ENCODE results near the gene ASMTL. TPM values are rescaled to one million over a fixed set of nuclear protein-coding genes. Genes with fewer than 3 reads are reported as not detected.

ASMTL gene
- total and polyA plus RNA-seq, 2 experiments from 2014 or later: 53.7 to 61.2 TPM

DNA sequence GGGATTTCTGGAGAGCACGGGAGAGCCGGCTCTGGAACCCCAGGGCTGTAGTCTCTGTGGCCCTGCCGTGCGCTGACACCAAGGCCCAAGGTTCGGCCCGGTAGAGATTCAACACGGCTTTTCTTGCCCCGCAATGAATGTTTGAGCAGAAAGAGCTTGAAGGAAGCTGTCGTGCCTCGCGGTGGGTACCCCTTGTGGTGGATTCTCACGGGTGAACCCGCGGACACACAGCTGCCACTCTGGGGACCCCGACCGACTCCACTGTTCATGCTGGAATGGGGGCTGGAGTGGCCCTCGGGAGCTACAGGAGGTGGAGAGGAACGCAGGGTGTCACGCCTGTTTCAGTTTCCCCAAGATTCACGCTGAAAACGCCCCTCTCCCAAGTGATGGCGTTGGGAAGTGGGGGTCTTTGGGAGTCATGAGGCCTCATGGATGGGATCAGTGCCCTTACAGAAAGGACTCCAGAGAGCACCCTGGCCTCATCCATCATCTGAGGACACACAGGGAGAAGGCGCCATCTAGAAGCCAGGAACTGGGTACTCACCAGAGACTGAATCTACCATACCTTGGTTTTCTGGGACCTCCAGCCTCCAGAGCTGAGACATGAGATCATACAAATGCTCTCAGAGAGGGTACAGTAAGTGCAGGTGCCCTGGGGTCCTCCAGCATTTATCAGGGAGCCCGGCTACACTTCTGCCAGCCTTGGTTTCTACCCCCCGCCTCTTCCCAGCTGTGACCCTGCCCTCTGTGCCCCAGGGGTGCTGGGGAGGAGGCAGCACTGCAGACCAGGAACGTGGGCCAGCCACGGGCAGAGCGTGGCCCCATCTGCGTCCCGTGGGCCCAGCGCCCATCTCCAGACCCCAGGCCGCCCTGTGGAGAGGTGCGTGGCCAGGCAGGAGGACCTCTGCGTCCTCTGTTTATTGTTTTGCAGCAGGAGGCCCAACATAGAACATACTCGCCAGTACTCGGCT lies 67.2 kb downstream of the ASMTL start:
- TF ChIP-seq, protein P1, sequence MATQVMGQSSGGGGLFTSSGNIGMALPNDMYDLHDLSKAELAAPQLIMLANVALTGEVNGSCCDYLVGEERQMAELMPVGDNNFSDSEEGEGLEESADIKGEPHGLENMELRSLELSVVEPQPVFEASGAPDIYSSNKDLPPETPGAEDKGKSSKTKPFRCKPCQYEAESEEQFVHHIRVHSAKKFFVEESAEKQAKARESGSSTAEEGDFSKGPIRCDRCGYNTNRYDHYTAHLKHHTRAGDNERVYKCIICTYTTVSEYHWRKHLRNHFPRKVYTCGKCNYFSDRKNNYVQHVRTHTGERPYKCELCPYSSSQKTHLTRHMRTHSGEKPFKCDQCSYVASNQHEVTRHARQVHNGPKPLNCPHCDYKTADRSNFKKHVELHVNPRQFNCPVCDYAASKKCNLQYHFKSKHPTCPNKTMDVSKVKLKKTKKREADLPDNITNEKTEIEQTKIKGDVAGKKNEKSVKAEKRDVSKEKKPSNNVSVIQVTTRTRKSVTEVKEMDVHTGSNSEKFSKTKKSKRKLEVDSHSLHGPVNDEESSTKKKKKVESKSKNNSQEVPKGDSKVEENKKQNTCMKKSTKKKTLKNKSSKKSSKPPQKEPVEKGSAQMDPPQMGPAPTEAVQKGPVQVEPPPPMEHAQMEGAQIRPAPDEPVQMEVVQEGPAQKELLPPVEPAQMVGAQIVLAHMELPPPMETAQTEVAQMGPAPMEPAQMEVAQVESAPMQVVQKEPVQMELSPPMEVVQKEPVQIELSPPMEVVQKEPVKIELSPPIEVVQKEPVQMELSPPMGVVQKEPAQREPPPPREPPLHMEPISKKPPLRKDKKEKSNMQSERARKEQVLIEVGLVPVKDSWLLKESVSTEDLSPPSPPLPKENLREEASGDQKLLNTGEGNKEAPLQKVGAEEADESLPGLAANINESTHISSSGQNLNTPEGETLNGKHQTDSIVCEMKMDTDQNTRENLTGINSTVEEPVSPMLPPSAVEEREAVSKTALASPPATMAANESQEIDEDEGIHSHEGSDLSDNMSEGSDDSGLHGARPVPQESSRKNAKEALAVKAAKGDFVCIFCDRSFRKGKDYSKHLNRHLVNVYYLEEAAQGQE (IDR thresholded peaks at IDR 0.05; ENCODE audit: unreplicated experiment): no peak
- peak; percentile 35; the same call in 1 of the 2 replicates for TF ChIP-seq POLR2AphosphoS5 (IDR thresholded peaks at IDR 0.05; ENCODE audit: low read depth)
- TF ChIP-seq, protein P2, sequence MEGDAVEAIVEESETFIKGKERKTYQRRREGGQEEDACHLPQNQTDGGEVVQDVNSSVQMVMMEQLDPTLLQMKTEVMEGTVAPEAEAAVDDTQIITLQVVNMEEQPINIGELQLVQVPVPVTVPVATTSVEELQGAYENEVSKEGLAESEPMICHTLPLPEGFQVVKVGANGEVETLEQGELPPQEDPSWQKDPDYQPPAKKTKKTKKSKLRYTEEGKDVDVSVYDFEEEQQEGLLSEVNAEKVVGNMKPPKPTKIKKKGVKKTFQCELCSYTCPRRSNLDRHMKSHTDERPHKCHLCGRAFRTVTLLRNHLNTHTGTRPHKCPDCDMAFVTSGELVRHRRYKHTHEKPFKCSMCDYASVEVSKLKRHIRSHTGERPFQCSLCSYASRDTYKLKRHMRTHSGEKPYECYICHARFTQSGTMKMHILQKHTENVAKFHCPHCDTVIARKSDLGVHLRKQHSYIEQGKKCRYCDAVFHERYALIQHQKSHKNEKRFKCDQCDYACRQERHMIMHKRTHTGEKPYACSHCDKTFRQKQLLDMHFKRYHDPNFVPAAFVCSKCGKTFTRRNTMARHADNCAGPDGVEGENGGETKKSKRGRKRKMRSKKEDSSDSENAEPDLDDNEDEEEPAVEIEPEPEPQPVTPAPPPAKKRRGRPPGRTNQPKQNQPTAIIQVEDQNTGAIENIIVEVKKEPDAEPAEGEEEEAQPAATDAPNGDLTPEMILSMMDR (conservative IDR thresholded peaks at IDR 0.05; ENCODE audit: low read depth in 2 of 2): no peak

DNA sequence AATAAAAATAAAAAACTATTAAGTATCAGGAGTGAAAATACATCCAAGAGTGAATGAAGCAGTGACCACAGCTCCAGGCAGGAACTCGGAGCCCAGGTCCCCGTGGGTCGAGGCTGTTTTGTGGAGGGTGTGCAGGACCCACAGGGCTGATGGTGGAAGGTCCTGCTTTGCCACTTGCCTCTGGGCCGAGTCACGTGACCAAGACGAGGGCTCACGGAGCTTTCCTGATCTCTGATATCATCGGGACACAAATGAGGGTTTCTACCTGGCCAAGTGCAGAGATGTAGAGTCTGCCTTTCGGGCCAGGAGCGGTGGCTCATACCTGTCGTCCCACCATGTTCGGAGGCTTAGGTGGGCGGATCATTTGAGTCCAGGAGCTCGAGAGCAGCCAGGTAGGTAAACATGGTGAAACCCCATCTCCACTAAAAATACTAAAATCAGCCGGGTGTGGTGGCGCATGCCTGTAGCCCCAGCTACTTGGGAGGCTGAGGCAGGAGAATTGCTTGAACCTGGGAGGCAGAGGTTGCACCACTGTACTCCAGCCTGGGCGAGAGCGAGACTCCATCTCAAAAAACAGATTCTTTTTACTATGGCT lies 68.0 kb downstream of the ASMTL start:
- H3K79me2 ChIP-seq (replicated peaks; ENCODE audit: insufficient read depth): peaks cover 28% of the 10 kb centered on the region
- H3K27ac Mint-ChIP-seq: no peak overlapping the region
- no peak for ATAC-seq
- H3K9me2 ChIP-seq (ENCODE audit: insufficient read depth): no peaks in the 10 kb centered on the region
- H3K4me1 ChIP-seq (ENCODE audit: insufficient read depth): no peaks in the 10 kb centered on the region; the same call in 1 of the 2 replicates
- H2AFZ ChIP-seq: no peak overlapping the region
- H3K4me3 Mint-ChIP-seq: no peak overlapping the region
- no peak overlapping the region for H3K4me2 ChIP-seq
- peaks cover 32% of the 10 kb centered on the region for H3K36me3 ChIP-seq (ENCODE audit: insufficient read depth)
- TF ChIP-seq POLR2AphosphoS5 (IDR thresholded peaks at IDR 0.05; ENCODE audit: low read depth): peak; percentile 47
- no peak for TF ChIP-seq ZNF114 (CRISPR knock-in tag; IDR thresholded peaks at IDR 0.05)
- H3K4me3 ChIP-seq: no peak overlapping the region
- peaks cover 16% of the 10 kb centered on the region for H3K9me3 Mint-ChIP-seq
- H3K27ac ChIP-seq (ENCODE audit: low read depth): peak overlapping the region; percentile 9
- H4K20me1 ChIP-seq (replicated peaks; ENCODE audit: insufficient read depth): peaks cover 24% of the 10 kb centered on the region; the same call in 1 of the 2 replicates
- peaks cover 89% of the 10 kb centered on the region for H3K36me3 Mint-ChIP-seq (ENCODE audit: low read depth)
- DNase-seq (ENCODE audit: low spot score): no peak
- peaks cover 65% of the 10 kb centered on the region for H3K27me3 Mint-ChIP-seq (ENCODE audit: insufficient read depth, low read depth, poor library complexity)
- peaks cover 62% of the 10 kb centered on the region for H3F3A ChIP-seq (replicated peaks; ENCODE audit: low read depth)
- peaks cover 24% of the 10 kb centered on the region for H3K4me1 Mint-ChIP-seq
- H3K27me3 ChIP-seq (ENCODE audit: insufficient read depth): no peaks in the 10 kb centered on the region

More for the DNA sequence above, 67.2 kb downstream of the ASMTL start:
- Histone ChIP-seq H2AFZ (no peak overlapping the region), H3K27ac (ENCODE audit: low read depth) (peak overlapping the region; percentile 50; the same call in 1 of the 2 replicates), H3K36me3 (ENCODE audit: insufficient read depth) (peaks cover 39% of the 10 kb centered on the region), H3K4me1 (ENCODE audit: insufficient read depth) (peaks cover 5% of the 10 kb centered on the region), H3F3A (replicated peaks; ENCODE audit: low read depth) (peaks cover 70% of the 10 kb centered on the region), H3K4me3 (no peak overlapping the region), H3K4me2 (no peak overlapping the region), H4K20me1 (replicated peaks; ENCODE audit: insufficient read depth) (peaks cover 31% of the 10 kb centered on the region; the same call in 1 of the 2 replicates), H3K9me2 (ENCODE audit: insufficient read depth) (no peaks in the 10 kb centered on the region), H3K79me2 (replicated peaks; ENCODE audit: insufficient read depth) (peaks cover 35% of the 10 kb centered on the region), H3K27me3 (ENCODE audit: insufficient read depth) (no peaks in the 10 kb centered on the region)
- Mint-ChIP-seq H3K4me3 (no peak overlapping the region), H3K36me3 (ENCODE audit: low read depth) (peaks cover 92% of the 10 kb centered on the region), H3K27ac (no peak overlapping the region), H3K9me3 (peaks cover 12% of the 10 kb centered on the region), H3K27me3 (ENCODE audit: insufficient read depth, low read depth, poor library complexity) (peaks cover 67% of the 10 kb centered on the region), H3K4me1 (peaks cover 25% of the 10 kb centered on the region)
- no peak for ATAC-seq
- DNase-seq (ENCODE audit: low spot score): no peak

Data from GM23338 (cell line).